GM19099 (cell line): Measurements from ENCODE around the gene NTNG2.

ENCODE experiments used
- POLR2A ChIP-seq: IDR thresholded peaks from 3 replicates; pipeline ENCODE4 v1.6.1; 2011; ENCODE audit warnings: low read depth; ENCODE audit not compliant: insufficient read length; ENCODE audit errors: extremely low read depth

NTNG2 gene, protein sequence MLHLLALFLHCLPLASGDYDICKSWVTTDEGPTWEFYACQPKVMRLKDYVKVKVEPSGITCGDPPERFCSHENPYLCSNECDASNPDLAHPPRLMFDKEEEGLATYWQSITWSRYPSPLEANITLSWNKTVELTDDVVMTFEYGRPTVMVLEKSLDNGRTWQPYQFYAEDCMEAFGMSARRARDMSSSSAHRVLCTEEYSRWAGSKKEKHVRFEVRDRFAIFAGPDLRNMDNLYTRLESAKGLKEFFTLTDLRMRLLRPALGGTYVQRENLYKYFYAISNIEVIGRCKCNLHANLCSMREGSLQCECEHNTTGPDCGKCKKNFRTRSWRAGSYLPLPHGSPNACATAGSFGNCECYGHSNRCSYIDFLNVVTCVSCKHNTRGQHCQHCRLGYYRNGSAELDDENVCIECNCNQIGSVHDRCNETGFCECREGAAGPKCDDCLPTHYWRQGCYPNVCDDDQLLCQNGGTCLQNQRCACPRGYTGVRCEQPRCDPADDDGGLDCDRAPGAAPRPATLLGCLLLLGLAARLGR

DNA sequence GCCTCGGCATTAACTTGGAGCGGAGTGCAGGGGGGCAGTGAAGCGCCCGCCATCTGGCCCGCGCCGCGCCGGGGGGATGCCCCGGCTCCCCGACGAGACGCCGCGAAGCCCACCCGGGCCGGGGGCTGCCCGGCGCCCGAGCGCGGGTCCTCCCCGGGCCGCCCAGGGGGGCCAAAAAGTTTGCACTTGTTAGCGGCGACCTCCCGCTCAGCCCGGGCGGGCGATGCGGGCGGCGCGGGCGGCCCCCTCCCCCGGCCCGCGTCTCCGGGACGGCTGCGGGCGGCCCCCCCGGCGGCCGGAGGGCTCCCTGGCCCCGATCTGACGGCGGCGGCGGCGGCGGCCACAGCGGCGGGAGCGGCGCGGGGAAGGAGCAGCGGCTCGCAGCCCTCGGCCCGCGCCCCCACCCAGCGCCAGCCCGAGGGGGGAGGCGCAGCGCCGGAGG is at the start of gene NTNG2:
Gene NTNG2 (plus strand): TSS at position 316 of the 442 bp plus-strand sequence. CDS start 4,774 bp downstream, outside the sequence.
- TF ChIP-seq POLR2A, result no peak

DNA sequence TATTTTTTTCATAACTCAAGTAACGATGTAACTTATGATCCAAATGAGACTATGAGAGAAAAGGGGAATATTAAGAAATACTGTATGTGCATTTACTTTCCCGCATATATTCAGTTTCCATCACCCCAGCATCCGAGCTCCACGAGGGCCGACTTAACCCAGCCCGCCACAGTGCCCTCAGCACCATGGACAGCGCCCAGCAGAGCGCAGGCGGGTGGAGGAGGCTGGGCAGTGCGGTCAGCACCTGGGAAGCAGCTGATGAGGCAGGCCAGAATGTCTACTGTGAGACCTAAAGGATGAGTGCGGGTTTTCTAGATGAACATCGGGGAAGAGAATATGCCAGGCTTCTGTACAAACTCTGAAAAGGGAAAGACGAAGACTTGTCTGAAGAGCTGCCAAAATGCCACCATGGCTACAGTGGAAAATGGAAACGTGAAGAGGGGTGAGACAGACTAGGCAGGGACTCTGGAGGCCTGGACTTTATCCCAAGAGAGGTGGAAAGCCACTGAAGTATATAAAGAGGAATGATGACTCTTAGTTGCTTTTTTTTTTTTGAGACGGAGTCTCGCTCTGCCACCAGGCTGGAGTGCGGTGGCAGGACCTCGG is 47.7 kb upstream of the NTNG2 start:
- TF ChIP-seq POLR2A, result no peak

DNA sequence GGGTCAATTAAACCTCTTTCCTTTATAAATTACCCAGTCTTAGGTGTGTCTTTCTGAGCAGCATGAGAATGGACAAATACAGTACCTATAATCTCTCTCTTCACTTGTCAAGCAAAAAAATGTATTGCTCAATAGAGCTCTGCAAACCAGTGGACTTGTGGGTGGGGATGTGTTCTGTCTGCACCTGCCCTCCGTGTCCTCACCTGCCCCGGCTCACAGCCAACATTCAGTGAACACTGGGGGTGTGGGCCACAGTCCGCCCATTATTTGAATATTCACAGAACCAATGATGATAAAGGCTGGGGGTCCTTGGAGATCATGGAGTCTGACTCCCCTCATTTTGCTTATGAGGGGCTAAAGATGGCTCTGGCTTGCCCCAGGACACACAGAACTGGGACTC is 45.3 kb upstream of the NTNG2 start:
- TF ChIP-seq POLR2A, result no peak

DNA sequence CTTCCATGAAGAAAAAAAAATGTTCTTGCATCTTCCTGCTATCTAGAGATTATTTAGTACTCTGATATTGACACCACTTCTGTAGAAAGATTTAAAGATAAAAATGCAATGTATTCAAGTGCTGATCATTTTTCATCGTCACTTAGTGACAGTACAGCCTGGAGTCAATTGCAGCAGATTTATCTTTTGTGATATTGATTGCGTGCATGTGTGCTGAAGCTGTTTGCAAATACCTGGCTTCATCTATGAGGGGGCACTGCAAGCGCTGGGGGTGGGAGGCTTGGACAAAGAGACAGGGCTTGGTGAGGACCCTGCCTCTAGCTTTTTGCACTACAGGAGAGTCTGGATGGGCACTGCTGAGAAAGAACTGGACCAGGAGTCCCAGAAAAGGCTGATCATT is 44.2 kb upstream of the NTNG2 start:
- no peak for TF ChIP-seq POLR2A

DNA sequence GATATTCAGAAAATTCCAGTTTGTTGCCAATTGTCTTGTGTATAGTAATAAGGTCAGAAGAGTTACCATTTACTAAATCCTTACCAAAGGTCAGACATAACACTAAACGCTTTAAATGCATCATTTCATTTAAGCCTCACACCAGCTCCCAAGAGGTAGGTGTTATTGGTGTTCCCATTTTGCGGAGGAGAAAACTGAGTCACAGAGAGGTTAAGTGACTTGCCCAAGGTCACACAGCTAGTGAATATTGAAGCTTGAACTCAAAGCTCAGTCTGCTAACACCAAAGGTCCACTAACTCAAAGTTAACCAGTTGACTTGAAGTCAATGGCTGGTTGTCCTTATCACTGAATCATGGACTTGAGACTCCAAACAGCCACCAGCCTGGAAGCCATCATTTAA is 40.8 kb upstream of the NTNG2 start:
- TF ChIP-seq POLR2A, result no peak

DNA sequence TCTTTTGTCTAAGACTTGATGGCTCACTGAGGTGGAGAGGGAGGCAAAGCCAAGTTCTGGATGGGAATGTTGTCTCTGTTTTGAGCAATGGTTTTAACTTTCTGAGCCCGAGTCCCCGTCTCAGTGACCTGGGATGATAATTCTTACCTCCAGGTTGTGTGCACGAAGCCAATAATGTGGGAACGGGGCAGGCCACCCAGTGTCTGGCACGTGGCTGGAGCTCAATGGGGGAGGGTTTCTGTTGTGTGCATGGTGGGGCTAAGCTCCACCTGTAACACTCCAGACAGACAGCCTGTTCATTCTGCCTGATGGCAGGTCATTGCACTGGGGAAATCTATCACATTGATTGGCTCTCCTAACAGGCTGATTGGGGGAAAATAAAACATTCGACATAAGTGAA is 37.1 kb upstream of the NTNG2 start:
- no peak for TF ChIP-seq POLR2A

DNA sequence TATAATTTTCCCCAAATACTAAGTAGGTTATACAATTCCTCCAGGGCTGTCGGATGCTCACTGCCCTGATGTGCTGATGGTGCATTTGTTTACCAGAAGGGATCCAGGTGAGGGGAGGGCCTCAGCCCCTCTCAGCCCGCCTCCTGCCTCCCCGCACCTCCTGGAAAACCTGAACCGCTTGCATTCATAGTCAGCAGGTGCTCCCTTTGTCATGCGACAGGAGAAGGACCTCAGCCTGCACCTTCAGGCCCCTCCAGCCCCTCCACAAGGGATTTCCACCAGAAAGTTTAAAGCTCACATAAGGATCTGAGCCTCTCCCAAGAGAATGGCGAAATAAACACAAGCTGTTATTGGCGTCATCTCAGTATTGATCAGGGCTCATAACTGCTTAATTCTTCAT is 36.5 kb upstream of the NTNG2 start:
- TF ChIP-seq POLR2A, result no peak

DNA sequence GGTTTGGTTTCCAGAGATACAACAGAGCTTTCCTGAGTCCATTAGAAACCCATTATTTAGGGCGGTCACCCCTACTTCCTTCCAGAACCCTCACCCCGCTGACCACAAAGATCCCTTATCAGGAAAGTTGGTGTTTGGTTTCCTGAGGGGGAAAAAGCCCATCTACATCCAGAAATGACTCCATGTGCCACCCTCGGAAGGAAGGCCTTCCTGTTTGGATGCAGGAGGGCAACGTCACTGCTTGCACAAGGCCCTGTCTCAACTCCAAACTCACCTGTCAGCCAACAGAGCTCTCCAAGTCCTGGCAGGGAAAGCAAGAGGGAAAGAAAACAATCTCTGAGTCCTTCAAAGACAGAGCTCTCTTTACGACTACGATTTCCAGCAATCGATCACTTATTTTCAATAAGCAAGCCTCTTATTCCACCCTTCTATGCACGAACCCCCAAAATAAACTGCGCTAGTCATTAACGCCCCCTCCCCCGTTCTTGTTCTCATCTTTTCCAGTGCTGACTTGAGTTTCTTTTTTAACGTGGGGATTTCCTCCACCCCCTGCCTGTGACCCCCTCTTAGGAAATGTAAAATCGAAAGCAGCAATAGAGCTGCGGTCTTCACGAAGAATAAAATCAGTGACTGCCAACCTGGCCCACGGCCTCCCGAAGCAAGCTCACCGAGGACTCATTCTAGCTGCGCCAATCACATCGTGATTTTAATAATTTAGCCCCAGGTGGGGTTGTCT is 35.7 kb upstream of the NTNG2 start:
- no peak for TF ChIP-seq POLR2A

DNA sequence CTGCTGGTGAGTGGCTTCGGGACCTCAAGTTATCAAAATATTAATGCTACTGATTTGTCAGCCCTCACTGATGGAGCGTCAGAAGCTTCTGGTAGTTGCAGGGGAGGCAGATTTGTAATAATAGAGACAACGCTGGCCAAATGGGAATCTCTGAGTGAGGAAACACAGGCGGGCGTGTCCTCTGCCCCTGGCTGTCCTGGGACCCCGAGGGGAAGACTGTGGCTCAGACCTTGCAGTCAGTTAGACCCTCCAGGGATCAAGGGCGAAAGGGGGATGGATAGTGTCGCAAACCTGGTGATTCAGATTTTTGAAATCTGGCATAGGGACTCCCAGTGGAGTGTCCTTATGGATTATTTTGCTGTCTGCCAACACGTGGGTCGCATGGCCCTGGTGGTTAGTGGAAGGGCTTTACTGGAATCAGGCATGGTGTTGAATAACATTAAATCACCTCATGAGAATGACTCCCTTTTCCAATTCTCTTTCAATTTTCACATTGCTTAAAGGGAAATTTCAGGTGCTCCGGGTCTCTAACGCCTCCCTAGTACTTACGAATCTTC is 35.1 kb upstream of the NTNG2 start:
- TF ChIP-seq POLR2A, result no peak

DNA sequence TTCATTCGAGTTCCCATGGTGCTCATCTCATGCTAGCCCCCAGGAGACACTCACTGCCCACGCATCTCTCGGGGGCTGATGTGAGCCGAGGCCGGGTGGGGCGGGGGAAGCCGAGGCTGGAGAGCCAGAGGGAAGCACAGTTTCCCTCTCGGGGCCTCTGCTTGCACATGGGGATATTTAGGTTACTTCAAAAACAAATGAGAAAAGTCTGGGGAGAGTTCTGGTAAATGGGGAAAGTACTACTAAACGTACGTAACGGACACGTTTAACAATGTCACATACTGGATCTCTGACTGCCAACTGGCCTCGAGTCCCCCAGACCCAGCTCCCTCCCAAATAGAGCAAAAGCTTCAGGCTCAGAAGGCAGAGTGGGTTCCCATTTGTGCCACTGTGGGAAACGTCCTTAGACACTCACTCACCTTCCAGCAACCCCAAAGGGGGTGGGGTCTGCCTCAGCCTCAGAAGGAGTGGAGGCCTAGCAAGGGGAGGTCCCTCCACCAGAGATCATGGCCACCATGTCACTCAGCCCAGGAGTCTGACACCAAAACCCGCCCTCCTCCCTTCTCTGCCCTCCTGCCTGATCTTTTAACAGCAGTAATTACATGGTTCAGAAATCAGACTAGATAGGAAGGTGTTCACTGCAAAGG is 33.8 kb upstream of the NTNG2 start:
- no peak for TF ChIP-seq POLR2A

DNA sequence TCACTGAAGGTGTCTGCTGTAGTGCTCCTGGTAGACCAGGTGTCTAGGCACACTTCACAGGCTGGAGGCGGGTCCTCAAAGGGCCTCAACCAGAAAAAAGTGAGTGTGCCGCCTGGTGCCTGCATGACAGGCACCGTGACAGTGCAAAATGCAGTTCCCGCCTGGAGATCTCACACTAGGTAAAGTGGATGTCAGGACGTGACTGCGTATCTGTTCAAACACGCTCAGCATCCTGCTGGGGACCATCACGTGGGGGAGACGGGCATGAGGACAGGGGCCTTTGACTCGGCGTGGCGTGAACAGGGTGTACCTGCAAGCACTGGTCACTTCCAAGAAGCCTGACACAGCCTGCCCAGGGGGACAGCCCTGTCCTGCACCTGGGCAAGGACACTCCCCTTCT is 32.3 kb upstream of the NTNG2 start:
- TF ChIP-seq POLR2A, result no peak

DNA sequence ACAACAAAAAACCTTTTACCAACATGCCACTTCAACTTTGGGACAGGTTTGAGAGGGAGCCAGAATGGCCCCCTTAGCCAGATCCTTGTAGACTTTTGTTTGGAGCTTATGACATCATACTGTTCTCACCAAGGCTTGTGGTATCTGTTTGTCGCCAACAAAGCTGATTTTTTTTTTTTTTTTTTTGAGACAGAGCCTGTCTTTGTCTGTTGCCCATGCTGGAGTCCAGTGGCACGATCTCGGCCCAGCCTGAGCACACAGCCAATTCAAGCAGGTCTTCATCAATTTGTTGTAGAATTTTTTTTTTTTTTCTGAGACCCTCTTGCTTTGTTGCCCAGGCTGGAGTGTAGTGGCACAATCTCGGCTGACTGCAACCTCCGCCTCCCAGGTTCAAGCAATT is 26.4 kb upstream of the NTNG2 start:
- TF ChIP-seq POLR2A, result no peak

DNA sequence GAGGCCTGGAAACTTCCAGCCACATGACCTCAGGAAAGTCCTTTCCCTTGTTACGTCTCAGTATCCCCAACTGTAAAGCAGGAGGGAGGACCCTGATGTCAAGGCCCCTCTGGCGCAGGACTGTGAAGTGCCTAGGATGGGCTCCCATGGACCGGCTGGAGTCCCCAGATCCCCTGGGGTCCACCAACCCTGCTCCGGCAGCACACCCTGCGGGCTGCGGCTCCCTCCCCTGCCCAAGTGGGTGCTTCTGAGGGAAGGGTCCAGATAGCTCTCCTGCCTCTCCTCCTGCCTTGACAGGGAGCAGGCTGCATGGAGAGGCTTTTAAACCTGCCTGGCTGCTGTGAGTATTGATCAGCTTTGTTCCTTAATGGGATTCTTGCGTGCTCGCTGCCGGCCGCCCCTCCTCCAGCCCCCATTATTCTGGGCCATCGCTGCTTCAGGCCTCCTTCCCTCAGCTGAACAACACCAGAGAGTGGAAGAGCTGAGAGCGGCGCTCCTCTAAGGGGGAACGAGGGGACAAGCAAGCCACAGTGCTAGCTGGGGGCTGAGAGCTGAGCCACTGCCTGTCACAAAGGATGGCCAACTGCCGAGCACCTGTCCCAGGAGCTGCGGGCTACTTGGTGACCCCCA is 25.6 kb upstream of the NTNG2 start:
- no peak for TF ChIP-seq POLR2A

DNA sequence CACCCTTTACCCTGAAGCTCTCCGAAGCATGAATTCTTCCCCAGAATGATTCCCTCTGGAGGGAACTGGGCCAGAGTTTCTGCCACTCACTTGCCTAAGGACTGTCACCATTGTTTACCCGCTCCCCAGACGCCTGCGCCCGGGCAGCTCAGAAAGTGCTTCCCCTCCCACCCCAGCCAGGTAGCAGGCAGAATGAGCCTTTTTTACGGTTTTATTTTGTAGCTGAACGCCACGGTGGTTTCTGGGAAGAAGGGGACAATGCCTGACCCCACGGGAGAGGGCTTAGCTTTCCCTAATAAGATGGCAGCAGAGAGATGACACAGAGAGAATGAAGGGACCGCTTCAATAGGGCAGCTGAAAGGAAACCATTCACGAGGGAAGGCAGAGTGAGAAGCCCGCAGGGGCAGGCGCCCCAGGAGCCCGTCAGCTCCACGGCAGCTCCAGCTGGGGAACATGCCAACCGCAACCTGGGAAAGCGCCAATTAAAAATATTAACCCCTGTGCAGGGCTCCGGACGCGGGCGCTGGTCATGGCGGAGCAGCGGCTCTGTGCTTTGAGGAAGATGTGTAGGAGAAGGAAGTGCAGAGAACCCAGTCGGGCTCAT is 20.4 kb upstream of the NTNG2 start:
- no peak for TF ChIP-seq POLR2A
